CD14-positive monocyte (primary cell): ENCODE results near the gene ERCC5. TPM values are rescaled to one million over a fixed set of nuclear protein-coding genes. Genes with fewer than 3 reads are reported as not detected.

Experiments used
- DNase-seq, 3 donors: peaks; one replicate each; pipeline ENCODE4 v3.0.0-alpha.2; 2011 to 2022
- H2AFZ ChIP-seq: 2 replicates; pipeline ENCODE4 v1.6.0; 2012; ENCODE audit warnings: mild to moderate bottlenecking, low read depth, low read length, inconsistent platforms; ENCODE audit not compliant: insufficient read depth, poor library complexity, severe bottlenecking
- H3K27ac ChIP-seq, 2 donors: 1 replicate in 1 of 2; 2 replicates in 1 of 2; pipeline ENCODE4 v1.5.1; 2012 to 2013; ENCODE audit warnings: low read length in 2 of 2, control low read depth in 1 of 2, inconsistent platforms in 1 of 2, low read depth in 1 of 2, mild to moderate bottlenecking in 1 of 2
- H3K27me3 ChIP-seq, 2 donors: one replicate each; pipeline versions ENCODE4 v1.6.0 to v1.6.1; 2011 to 2013; ENCODE audit warnings: low read length in 2 of 2; ENCODE audit not compliant: control insufficient read depth in 2 of 2, insufficient read depth in 2 of 2
- H3K36me3 ChIP-seq, 2 donors: replicated peaks in 1 of 2; 1 replicate in 1 of 2; 2 replicates in 1 of 2; pipeline versions ENCODE4 v1.5.1 to v1.6.1; 2012 to 2013; ENCODE audit warnings: low read length in 2 of 2, control low read depth in 1 of 2, inconsistent platforms in 1 of 2, mild to moderate bottlenecking in 1 of 2; ENCODE audit not compliant: insufficient read depth in 2 of 2, control insufficient read depth in 1 of 2
- H3K4me1 ChIP-seq, 2 donors: 1 replicate in 1 of 2; 2 replicates in 1 of 2; pipeline versions ENCODE4 v1.5.1 to v1.6.1; 2012 to 2013; ENCODE audit warnings: low read length in 2 of 2, control low read depth in 1 of 2, inconsistent platforms in 1 of 2, mild to moderate bottlenecking in 1 of 2, moderate library complexity in 1 of 2; ENCODE audit not compliant: insufficient read depth in 2 of 2, control insufficient read depth in 1 of 2
- H3K4me2 ChIP-seq: replicated peaks from 2 replicates; pipeline ENCODE3; 2012; ENCODE audit warnings: low read length, moderate library complexity, mild to moderate bottlenecking; ENCODE audit not compliant: poor library complexity, severe bottlenecking; ENCODE audit errors: extremely low read depth
- H3K4me3 ChIP-seq, 3 experiments: fragments of 200-600 bp in 1 of 3; sonication (generic) in 1 of 3; replicated peaks in 1 of 3; 1 replicate in 2 of 3; 2 replicates in 1 of 3; pipeline ENCODE4 v1.5.1; 2011 to 2013; ENCODE audit warnings: low read length in 3 of 3, mild to moderate bottlenecking in 3 of 3, control low read depth in 2 of 3, low read depth in 2 of 3, inconsistent platforms in 1 of 3, moderate library complexity in 1 of 3
- H3K79me2 ChIP-seq: 2 replicates; pipeline ENCODE4 v1.6.0; 2012; ENCODE audit warnings: mild to moderate bottlenecking, control low read depth, inconsistent platforms, low read length, moderate library complexity; ENCODE audit not compliant: insufficient read depth
- H3K9ac ChIP-seq: 2 replicates; pipeline ENCODE4 v1.6.0; 2017; ENCODE audit warnings: low read length, mild to moderate bottlenecking; ENCODE audit not compliant: insufficient read depth, poor library complexity, severe bottlenecking
- H3K9me3 ChIP-seq, 2 donors: replicated peaks in 1 of 2; 1 replicate in 1 of 2; 2 replicates in 1 of 2; pipeline versions ENCODE4 v1.5.1 to v1.6.1; 2012 to 2013; ENCODE audit warnings: low read length in 2 of 2, control low read depth in 1 of 2; ENCODE audit not compliant: control insufficient read depth in 1 of 2, insufficient read depth in 1 of 2
- H4K20me1 ChIP-seq: 2 replicates; pipeline ENCODE4 v1.6.0; 2012; ENCODE audit warnings: mild to moderate bottlenecking, low read length, control low read depth, moderate library complexity; ENCODE audit not compliant: insufficient read depth
- H3K27ac Mint-ChIP-seq, 7 donors: one replicate each; pipeline ENCODE4 v1.8.0; 2020; ENCODE audit warnings: mild to moderate bottlenecking in 7 of 7, mixed read lengths in 7 of 7, moderate library complexity in 6 of 7, inconsistent platforms in 2 of 7
- H3K27me3 Mint-ChIP-seq, 3 donors: one replicate each; pipeline ENCODE4 v1.8.0; 2021 to 2022; ENCODE audit warnings: low read depth in 3 of 3, mild to moderate bottlenecking in 3 of 3, mixed read lengths in 3 of 3, moderate library complexity in 3 of 3, inconsistent platforms in 1 of 3
- H3K36me3 Mint-ChIP-seq, 2 donors: one replicate each; pipeline ENCODE4 v1.8.0; 2020; ENCODE audit warnings: mixed read lengths in 2 of 2, inconsistent platforms in 1 of 2, mild to moderate bottlenecking in 1 of 2
- H3K4me1 Mint-ChIP-seq: one replicate; pipeline ENCODE4 v1.8.0; 2020; ENCODE audit warnings: mild to moderate bottlenecking, mixed read lengths
- H3K4me3 Mint-ChIP-seq, 2 donors: one replicate each; pipeline ENCODE4 v1.8.0; 2020; ENCODE audit warnings: mild to moderate bottlenecking in 2 of 2, mixed read lengths in 2 of 2, moderate library complexity in 1 of 2
- H3K9me3 Mint-ChIP-seq, 7 donors: one replicate each; pipeline ENCODE4 v1.8.0; 2020 to 2022; ENCODE audit warnings: mixed read lengths in 7 of 7, mild to moderate bottlenecking in 6 of 7, moderate library complexity in 6 of 7, inconsistent platforms in 2 of 7
- WGBS: methylation state at CpG from one replicate; pipeline ENCODE4 v1.1.5; 2013; ENCODE audit warnings: missing lambda C conversion rate; ENCODE audit not compliant: insufficient coverage; 5-methylcytosine and 5-hydroxymethylcytosine counted together
- intact Hi-C, 2 donors: fragments of 100-400 bp; cut with micrococcal nuclease; formaldehyde crosslinking; loops; one replicate each; pipeline versions ENCODE4 v1.15.0 to v1.15.1; 2023
- polyA plus RNA-seq, 3 donors: library from polyadenylated mRNA; depleted of rRNA in 1 of 3; unstranded in 2 of 3; stranded (reverse) in 1 of 3; fragments of 300-500 nt in 2 of 3; fragments of >200 nt in 1 of 3; fragmentation: Illumina TruSeq in 2 of 3; gene quantifications; 1 replicate in 2 of 3; 2 replicates in 1 of 3; pipeline ENCODE4 v1.2.3, GENCODE V29; 2012 to 2021
- TF ChIP-seq, protein P1 (sequence below): fragments of 200-600 bp; IDR thresholded peaks from one replicate; pipeline ENCODE4 v1.8.0; 2022; ENCODE audit warnings: antibody characterized with exemption, mild to moderate bottlenecking

Gene ERCC5
- polyA plus RNA-seq, 3 donors, result 15.2 to 34.2 (median 22.1) TPM

DNA sequence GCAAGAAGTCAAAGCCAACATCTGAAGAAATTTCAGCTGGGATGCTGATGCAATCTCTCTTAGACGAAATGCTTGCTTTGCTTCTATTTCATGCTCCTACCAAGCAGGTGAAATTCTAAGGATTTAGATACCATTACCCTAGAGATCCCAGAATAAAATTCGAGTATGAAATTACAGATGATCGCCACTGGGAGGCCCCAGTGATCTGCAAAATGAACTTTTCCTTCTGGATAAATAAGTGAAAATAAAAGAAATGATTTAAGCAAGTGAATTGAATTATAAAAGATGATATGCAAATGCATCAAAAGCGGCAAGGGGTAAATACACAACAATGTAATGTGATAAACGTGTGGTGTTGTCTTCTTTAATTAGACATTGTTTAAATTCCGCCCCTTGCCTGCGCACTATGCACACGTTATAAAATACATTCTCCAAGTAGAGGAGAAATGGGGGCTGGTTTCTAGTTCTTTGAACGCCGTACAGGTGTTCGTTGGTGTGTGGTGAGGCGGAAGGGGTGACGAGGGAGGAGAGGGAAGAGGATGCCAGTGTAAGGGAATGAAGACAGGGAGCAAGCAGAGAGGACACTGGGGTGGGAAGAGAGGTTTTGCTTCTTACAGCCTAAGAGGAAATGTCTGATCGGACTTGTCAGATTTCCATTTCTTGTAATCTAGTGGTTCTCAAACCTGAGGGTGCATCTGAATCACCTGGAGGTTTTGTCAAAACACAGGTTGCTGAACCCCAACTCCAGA, 58.0 kb downstream of the ERCC5 start:
- H3K27ac Mint-ChIP-seq, result peak overlapping the region in 1 of 7 donors; percentile 43
- Histone ChIP-seq H3K4me2 (no peak overlapping the region), H3K27ac (no peak overlapping the region), H4K20me1 (no peaks in the 10 kb centered on the region), H2AFZ (no peak overlapping the region), H3K27me3 (no peaks in the 10 kb centered on the region), H3K4me3 (no peak overlapping the region), H3K4me1 (no peaks in the 10 kb centered on the region), H3K9me3 (no peaks in the 10 kb centered on the region), H3K36me3 (no peaks in the 10 kb centered on the region), H3K79me2 (no peaks in the 10 kb centered on the region), H3K9ac (no peak overlapping the region)
- DNase-seq, result no peak
- intact Hi-C loops, result no loop called here
- TF ChIP-seq, protein P1, sequence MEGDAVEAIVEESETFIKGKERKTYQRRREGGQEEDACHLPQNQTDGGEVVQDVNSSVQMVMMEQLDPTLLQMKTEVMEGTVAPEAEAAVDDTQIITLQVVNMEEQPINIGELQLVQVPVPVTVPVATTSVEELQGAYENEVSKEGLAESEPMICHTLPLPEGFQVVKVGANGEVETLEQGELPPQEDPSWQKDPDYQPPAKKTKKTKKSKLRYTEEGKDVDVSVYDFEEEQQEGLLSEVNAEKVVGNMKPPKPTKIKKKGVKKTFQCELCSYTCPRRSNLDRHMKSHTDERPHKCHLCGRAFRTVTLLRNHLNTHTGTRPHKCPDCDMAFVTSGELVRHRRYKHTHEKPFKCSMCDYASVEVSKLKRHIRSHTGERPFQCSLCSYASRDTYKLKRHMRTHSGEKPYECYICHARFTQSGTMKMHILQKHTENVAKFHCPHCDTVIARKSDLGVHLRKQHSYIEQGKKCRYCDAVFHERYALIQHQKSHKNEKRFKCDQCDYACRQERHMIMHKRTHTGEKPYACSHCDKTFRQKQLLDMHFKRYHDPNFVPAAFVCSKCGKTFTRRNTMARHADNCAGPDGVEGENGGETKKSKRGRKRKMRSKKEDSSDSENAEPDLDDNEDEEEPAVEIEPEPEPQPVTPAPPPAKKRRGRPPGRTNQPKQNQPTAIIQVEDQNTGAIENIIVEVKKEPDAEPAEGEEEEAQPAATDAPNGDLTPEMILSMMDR, result peak; percentile 55
- no peaks in the 10 kb centered on the region for H3K4me1 Mint-ChIP-seq
- H3K9me3 Mint-ChIP-seq, result no peaks in the 10 kb centered on the region
- no peak overlapping the region for H3K4me3 Mint-ChIP-seq
- H3K36me3 Mint-ChIP-seq, result no peaks in the 10 kb centered on the region
- 80% methylated on average over 7 of the region's 14 CpGs for WGBS
- H3K27me3 Mint-ChIP-seq, result peaks cover 0 to 2% (median 1%) of the 10 kb centered on the region in 3 donors

DNA sequence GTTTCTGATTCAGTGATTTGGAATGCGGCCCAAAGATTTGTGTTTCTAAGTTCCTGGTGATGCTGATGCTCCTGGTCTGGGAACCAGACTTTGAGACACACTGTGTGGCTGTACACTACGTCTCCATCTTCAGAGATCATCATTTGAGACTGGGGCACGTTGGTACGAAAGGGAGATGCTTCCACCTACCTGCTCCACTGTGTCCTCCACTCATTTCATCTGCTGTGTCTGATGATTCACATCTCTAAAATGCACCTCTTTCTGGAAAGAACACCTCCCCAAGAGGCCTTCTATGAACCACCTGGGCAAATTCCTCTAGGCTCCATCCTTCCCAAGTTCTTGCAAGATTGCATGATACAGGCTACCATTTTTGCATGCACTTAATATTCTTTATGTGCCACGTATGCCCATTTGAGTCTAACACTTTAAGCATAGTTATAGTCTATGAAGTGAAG, 58.6 kb downstream of the ERCC5 start:
- no peak for DNase-seq
- H3K27me3 Mint-ChIP-seq, result peaks cover 0 to 2% (median 1%) of the 10 kb centered on the region in 3 donors
- H3K9ac ChIP-seq, result no peak overlapping the region
- H3K27ac Mint-ChIP-seq, result no peak overlapping the region
- H4K20me1 ChIP-seq, result no peaks in the 10 kb centered on the region
- no peak overlapping the region for H3K4me3 Mint-ChIP-seq
- no peak overlapping the region for H3K4me2 ChIP-seq
- H3K4me1 ChIP-seq, result no peaks in the 10 kb centered on the region
- no peaks in the 10 kb centered on the region for H3K36me3 ChIP-seq
- no peaks in the 10 kb centered on the region for H3K9me3 Mint-ChIP-seq
- H3K27me3 ChIP-seq, result no peaks in the 10 kb centered on the region
- H3K36me3 Mint-ChIP-seq, result no peaks in the 10 kb centered on the region
- H3K4me1 Mint-ChIP-seq, result no peaks in the 10 kb centered on the region
- no peaks in the 10 kb centered on the region for H3K9me3 ChIP-seq
- TF ChIP-seq, protein P1, result no peak
- no peaks in the 10 kb centered on the region for H3K79me2 ChIP-seq
- no peak overlapping the region for H3K4me3 ChIP-seq
- intact Hi-C loops, result no loop called here
- no peak overlapping the region for H3K27ac ChIP-seq
- no peak overlapping the region for H2AFZ ChIP-seq
- 90% methylated on average over 4 of the region's 5 CpGs for whole genome bisulfite sequencing
